Inferior parietal cortex (tissue), 1 donor: ENCODE measurements around the gene UBL5.
"Not testable (repeated sequence)": the region's sequence is repeated elsewhere in the genome, so short reads cannot be mapped to it uniquely, and the experiment has no call there.

Experiments
- DNase-seq: peaks from one replicate; pipeline ENCODE4 v3.0.0-alpha.2; 2016; ENCODE audit errors: extremely low spot score

Gene UBL5

GRCh38 chr19:9827289-9828238, at the start of gene UBL5:
Gene UBL5 (plus strand): TSS chr19:9827918. CDS start chr19:9828338, 420 bp downstream.
- peak; percentile 97 for DNase-seq

- no peak for DNase-seq
These were observed 45.4 kb upstream of the UBL5 start for GRCh38 chr19:9782338-9782737.

GRCh38 chr19:9784163-9784496, 43.6 kb upstream of the UBL5 start:
- not testable (repeated sequence) for DNase-seq

GRCh38 chr19:9785367-9786331, 42.1 kb upstream of the UBL5 start:
- DNase-seq = peak; percentile 71

- no peak for DNase-seq
These were observed 41.4 kb upstream of the UBL5 start for GRCh38 chr19:9786342-9786741.

- no peak for DNase-seq
These were observed 40.9 kb upstream of the UBL5 start for GRCh38 chr19:9786819-9787218.

GRCh38 chr19:9788604-9789003, 39.1 kb upstream of the UBL5 start:
- DNase-seq = not testable (repeated sequence)

- DNase-seq = no peak
These were observed 38.7 kb upstream of the UBL5 start for GRCh38 chr19:9789066-9789465.

- not testable (repeated sequence) for DNase-seq
These were observed 38.1 kb upstream of the UBL5 start for GRCh38 chr19:9789579-9789978.

GRCh38 chr19:9791073-9791367, 36.7 kb upstream of the UBL5 start:
- DNase-seq = not testable (repeated sequence)

- peak; percentile 47 for DNase-seq
These were observed 36.0 kb upstream of the UBL5 start for GRCh38 chr19:9791552-9792205.

GRCh38 chr19:9792206-9793070, 35.3 kb upstream of the UBL5 start:
- peak; percentile 50 for DNase-seq

- DNase-seq = peak; percentile 18
These were observed 34.6 kb upstream of the UBL5 start for GRCh38 chr19:9793071-9793591.

- DNase-seq = peak; percentile 95
These were observed 31.5 kb upstream of the UBL5 start for GRCh38 chr19:9796113-9796773.

GRCh38 chr19:9797871-9798270, 29.8 kb upstream of the UBL5 start:
- DNase-seq = no peak

- DNase-seq = no peak
These were observed 28.6 kb upstream of the UBL5 start for GRCh38 chr19:9799162-9799561.

GRCh38 chr19:9801976-9802375, 25.7 kb upstream of the UBL5 start:
- no peak for DNase-seq

GRCh38 chr19:9806803-9807202, 20.9 kb upstream of the UBL5 start:
- DNase-seq = no peak

GRCh38 chr19:9808855-9809824, 18.6 kb upstream of the UBL5 start:
- no peak for DNase-seq
